Mucosa of descending colon (tissue), 3 donors: ENCODE data around the gene GTF2F2. TPM values are rescaled to one million over a fixed set of nuclear protein-coding genes. Genes with fewer than 3 reads are reported as not detected.

ENCODE experiments used
- ATAC-seq: fragments of 200-7000 bp; cut with Tn5 transposase; one replicate; pipeline ENCODE4 v1.9.1; 2020; ENCODE audit warnings: mild to moderate bottlenecking, moderate library complexity
- DNase-seq, 3 donors: peaks; one replicate each; pipeline ENCODE4 v3.0.0-alpha.2; 2020
- H3K36me3 ChIP-seq: fragments of 200-600 bp; one replicate; pipeline ENCODE4 v1.8.0; 2021; ENCODE audit warnings: low read depth, mild to moderate bottlenecking
- H3K4me1 ChIP-seq: fragments of 200-600 bp; one replicate; pipeline ENCODE4 v1.8.0; 2021; ENCODE audit warnings: low read depth, mild to moderate bottlenecking
- H3K4me3 ChIP-seq: fragments of 200-600 bp; one replicate; pipeline ENCODE4 v1.8.0; 2021; ENCODE audit warnings: mild to moderate bottlenecking
- H3K9me3 ChIP-seq: fragments of 200-600 bp; one replicate; pipeline ENCODE4 v1.8.0; 2021; ENCODE audit warnings: mild to moderate bottlenecking
- CTCF ChIP-seq: fragments of 200-600 bp; IDR thresholded peaks from one replicate; pipeline ENCODE4 v1.8.0; 2022; ENCODE audit warnings: antibody characterized with exemption, mild to moderate bottlenecking
- intact Hi-C, 2 donors: fragments of 100-400 bp; cut with DNase I in 1 of 2; cut with micrococcal nuclease in 1 of 2; formaldehyde crosslinking; loops; one replicate each; pipeline versions ENCODE4 v1.11.0 to v1.11.1; 2022; cut with DNase I, micrococcal nuclease
- total RNA-seq, 3 donors: library from RNA; stranded (reverse); fragmentation: NEBNext Ultra II Directional in 2 of 3; extraction: Animal tissue kit (Norgen Biotek cat#: 25700) in 2 of 3; gene quantifications; one replicate each; pipeline versions ENCODE4 v1.2.1 to v1.2.4, GENCODE V29; 2021 to 2023
- donor health status: DM: no; HTN: no; CAD: no; lungs with moderate emphysema.
- donor health status: DM: no; HTN: no; CAD: no.
- donor health status: DM: no; HTN: yes; CAD: no.

The GTF2F2 gene
- total RNA-seq, 3 donors from 2014 or later = 15.4 to 22.0 (median 15.9) TPM

- no peak for ATAC-seq
- H3K4me3 ChIP-seq = no peak overlapping the region
- no peak for TF ChIP-seq CTCF
Observed at GRCh38 chr13:45215392-45216077, 95.2 kb downstream of the GTF2F2 start.

GRCh38 chr13:45216193-45216592 lies 95.9 kb downstream of the GTF2F2 start:
- no peak for TF ChIP-seq CTCF
- Histone ChIP-seq H3K36me3 (no peaks in the 10 kb centered on the region), H3K9me3 (no peaks in the 10 kb centered on the region), H3K4me3 (no peak overlapping the region), H3K4me1 (peaks cover 3% of the 10 kb centered on the region)
- DNase-seq (no peak), ATAC-seq (no peak)
- intact Hi-C loops = no loop called here

More at GRCh38 chr13:45215392-45216077, 95.2 kb downstream of the GTF2F2 start:
- Histone ChIP-seq H3K9me3 (no peaks in the 10 kb centered on the region), H3K4me1 (peaks cover 3% of the 10 kb centered on the region), H3K36me3 (no peaks in the 10 kb centered on the region)
- intact Hi-C loops = no loop called here
- DNase-seq = no peak

GRCh38 chr13:45218689-45219088 lies 98.4 kb downstream of the GTF2F2 start:
- no peak for TF ChIP-seq CTCF
- H3K4me1 ChIP-seq = peaks cover 3% of the 10 kb centered on the region
- H3K4me3 ChIP-seq = no peak overlapping the region
- no peaks in the 10 kb centered on the region for H3K36me3 ChIP-seq
- DNase-seq (no peak), ATAC-seq (no peak)
- intact Hi-C loops = no loop called here
- no peaks in the 10 kb centered on the region for H3K9me3 ChIP-seq

- no peak for DNase-seq
- Histone ChIP-seq H3K4me1 (peaks cover 3% of the 10 kb centered on the region), H3K4me3 (no peak overlapping the region), H3K9me3 (no peaks in the 10 kb centered on the region), H3K36me3 (no peaks in the 10 kb centered on the region)
- no peak for TF ChIP-seq CTCF
- ATAC-seq = peak; percentile 83
- intact Hi-C loops = no loop called here
Observed at GRCh38 chr13:45219123-45219891, 99.0 kb downstream of the GTF2F2 start.

GRCh38 chr13:45219938-45220375 lies 99.6 kb downstream of the GTF2F2 start:
- intact Hi-C loops = no loop called here
- DNase-seq = no peak
- TF ChIP-seq CTCF = no peak
- no peak overlapping the region for H3K4me3 ChIP-seq
- H3K36me3 ChIP-seq = no peaks in the 10 kb centered on the region
- peak; percentile 89 for ATAC-seq
- H3K4me1 ChIP-seq = peaks cover 3% of the 10 kb centered on the region
- no peaks in the 10 kb centered on the region for H3K9me3 ChIP-seq
